Right lobe of liver (tissue), 6 donors: Measurements from ENCODE around the gene TECRL. TPM values are rescaled to one million over a fixed set of nuclear protein-coding genes. Genes with fewer than 3 reads are reported as not detected.
A peak's percentile ranks its signal among the peaks of the same experiment; 100 is the strongest.

Experiments used
- ATAC-seq, 4 donors: fragments of 200-7000 bp; cut with Tn5 transposase; one replicate each; pipeline ENCODE4 v1.9.1; 2020; ENCODE audit warnings: mild to moderate bottlenecking in 4 of 4, moderate library complexity in 4 of 4
- DNase-seq, 3 donors: peaks; one replicate each; pipeline ENCODE4 v3.0.0-alpha.2; 2020
- H3K27ac ChIP-seq, 3 donors: fragments of 200-600 bp; one replicate each; pipeline ENCODE4 v1.8.0; 2022
- H3K27me3 ChIP-seq, 2 donors: fragments of 200-600 bp; one replicate each; pipeline ENCODE4 v1.8.0; 2022
- H3K36me3 ChIP-seq, 4 donors: fragments of 200-600 bp; sonication (generic) in 1 of 4; one replicate each; pipeline versions ENCODE4 v1.5.1 to v1.8.0; 2017 to 2022; ENCODE audit warnings: control low read depth in 1 of 4
- H3K4me1 ChIP-seq, 4 donors: fragments of 200-600 bp; sonication (generic) in 1 of 4; one replicate each; pipeline versions ENCODE4 v1.5.1 to v1.8.0; 2017 to 2022; ENCODE audit warnings: control low read depth in 1 of 4
- H3K4me3 ChIP-seq, 3 donors: fragments of 200-600 bp; one replicate each; pipeline ENCODE4 v1.8.0; 2022
- H3K9me3 ChIP-seq, 4 donors: fragments of 200-600 bp; sonication (generic) in 1 of 4; one replicate each; pipeline versions ENCODE4 v1.5.1 to v1.8.0; 2017 to 2022; ENCODE audit warnings: control low read depth in 1 of 4
- CTCF ChIP-seq, 4 donors: fragments of 200-600 bp in 3 of 4; fragments of 450-650 bp in 1 of 4; IDR thresholded peaks; one replicate each; pipeline versions ENCODE4 v1.5.1 to v1.8.0; 2016 to 2022; ENCODE audit warnings: antibody characterized with exemption in 4 of 4, mild to moderate bottlenecking in 2 of 4
- POLR2A ChIP-seq: fragments of 450-650 bp; IDR thresholded peaks from one replicate; pipeline ENCODE4 v1.6.1; 2017; ENCODE audit warnings: antibody characterized with exemption, mild to moderate bottlenecking
- WGBS: methylation state at CpG from one replicate; pipeline ENCODE4 v1.1.6; 2018; ENCODE audit warnings: low coverage, low lambda C conversion rate; ENCODE audit not compliant: insufficient coverage; ENCODE audit errors: missing lambda C conversion rate; 5-methylcytosine and 5-hydroxymethylcytosine counted together
- intact Hi-C, 2 donors: fragments of 100-400 bp; cut with DNase I; formaldehyde crosslinking; loops; one replicate each; pipeline versions ENCODE4 v1.11.2 to v1.14.1; 2022
- total RNA-seq, 6 experiments: library from RNA; depleted of rRNA in 2 of 6; stranded (reverse); fragments of >200 nt in 2 of 6; fragmentation: NEBNext Ultra II Directional in 3 of 6; extraction: Animal tissue kit (Norgen Biotek cat#: 25700) in 3 of 6; gene quantifications; one replicate each; pipeline versions ENCODE4 v1.1.0 to v1.2.4, GENCODE V29; 2016 to 2023
- donor health status: DM: no; HTN: yes; CAD: no.
- donor health status: DM: no; HTN: no; CAD: no.
- donor health status: DM: no; HTN: no; CAD: no.
- donor health status: DM: no; HTN: yes; CAD: no.
- donor health status: DM: no; HTN: yes; CAD: no.

Gene TECRL
- total RNA-seq, 6 experiments from 2014 or later: not detected

- DNase-seq (no peak), ATAC-seq (no peak)
- no peak overlapping the region for H3K27ac ChIP-seq
- WGBS: 46% methylated on average over 1 of the region's 1 CpG
- no peaks in the 10 kb centered on the region for H3K9me3 ChIP-seq
- H3K4me1 ChIP-seq: no peaks in the 10 kb centered on the region
- H3K36me3 ChIP-seq: no peaks in the 10 kb centered on the region
- TF ChIP-seq POLR2A (no peak), CTCF (IDR thresholded peaks at IDR 0.05) (no peak)
- intact Hi-C loops: no loop called here
- H3K27me3 ChIP-seq: no peaks in the 10 kb centered on the region
- H3K4me3 ChIP-seq: no peak overlapping the region
These were observed 21.0 kb downstream of the TECRL start for GRCh38 chr4:64388252-64388651.

GRCh38 chr4:64385220-64385619 lies 24.0 kb downstream of the TECRL start:
- H3K9me3 ChIP-seq: no peaks in the 10 kb centered on the region
- H3K27me3 ChIP-seq: no peaks in the 10 kb centered on the region
- no peak overlapping the region for H3K4me3 ChIP-seq
- TF ChIP-seq POLR2A (no peak), CTCF (IDR thresholded peaks at IDR 0.05) (no peak)
- DNase-seq (peak in 1 of 3 donors; percentile 15), ATAC-seq (peak in 1 of 4 donors; percentile 63)
- intact Hi-C loops: no loop called here
- H3K27ac ChIP-seq: no peak overlapping the region
- H3K4me1 ChIP-seq: no peaks in the 10 kb centered on the region
- H3K36me3 ChIP-seq: no peaks in the 10 kb centered on the region
- 33% methylated on average over 1 of the region's 1 CpG for WGBS

- Histone ChIP-seq H3K4me1 (no peaks in the 10 kb centered on the region), H3K4me3 (no peak overlapping the region), H3K27me3 (no peaks in the 10 kb centered on the region), H3K27ac (no peak overlapping the region), H3K9me3 (no peaks in the 10 kb centered on the region), H3K36me3 (no peaks in the 10 kb centered on the region)
- TF ChIP-seq CTCF (IDR thresholded peaks at IDR 0.05): no peak
- no peak for TF ChIP-seq POLR2A
- ATAC-seq: no peak
- peak in 1 of 3 donors; percentile 15 for DNase-seq
- no CpG with 5 or more reads among the region's 1 CpG for WGBS
- intact Hi-C loops: no loop called here
These were observed 24.7 kb downstream of the TECRL start for GRCh38 chr4:64384237-64385203.

GRCh38 chr4:64368741-64369140 lies 40.5 kb downstream of the TECRL start:
- intact Hi-C loops: no loop called here
- TF ChIP-seq POLR2A (no peak), CTCF (IDR thresholded peaks at IDR 0.05) (no peak)
- no peak overlapping the region for H3K27ac ChIP-seq
- DNase-seq: no peak
- H3K36me3 ChIP-seq: no peaks in the 10 kb centered on the region
- WGBS: 24% methylated on average over 1 of the region's 1 CpG
- H3K9me3 ChIP-seq: no peaks in the 10 kb centered on the region
- no peaks in the 10 kb centered on the region for H3K4me1 ChIP-seq
- no peaks in the 10 kb centered on the region for H3K27me3 ChIP-seq
- no peak overlapping the region for H3K4me3 ChIP-seq
- ATAC-seq: no peak
